Hematopoietic multipotent progenitor cell (in vitro differentiated cells): ENCODE data around the gene PARVG. TPM values are rescaled to one million over a fixed set of nuclear protein-coding genes. Genes with fewer than 3 reads are reported as not detected.

Source experiments
- DNase-seq, 3 donors: peaks; one replicate each; pipeline ENCODE4 v3.0.0-alpha.2; 2011 to 2015; ENCODE audit warnings: low read depth in 2 of 3, low spot score in 2 of 3
- total RNA-seq: library from RNA; depleted of rRNA; stranded (reverse); fragments of >200 nt; gene quantifications from one replicate; pipeline ENCODE4 v1.2.3, GENCODE V29; 2012

Gene PARVG
- total RNA-seq, 1 donor, result 133 TPM

DNA sequence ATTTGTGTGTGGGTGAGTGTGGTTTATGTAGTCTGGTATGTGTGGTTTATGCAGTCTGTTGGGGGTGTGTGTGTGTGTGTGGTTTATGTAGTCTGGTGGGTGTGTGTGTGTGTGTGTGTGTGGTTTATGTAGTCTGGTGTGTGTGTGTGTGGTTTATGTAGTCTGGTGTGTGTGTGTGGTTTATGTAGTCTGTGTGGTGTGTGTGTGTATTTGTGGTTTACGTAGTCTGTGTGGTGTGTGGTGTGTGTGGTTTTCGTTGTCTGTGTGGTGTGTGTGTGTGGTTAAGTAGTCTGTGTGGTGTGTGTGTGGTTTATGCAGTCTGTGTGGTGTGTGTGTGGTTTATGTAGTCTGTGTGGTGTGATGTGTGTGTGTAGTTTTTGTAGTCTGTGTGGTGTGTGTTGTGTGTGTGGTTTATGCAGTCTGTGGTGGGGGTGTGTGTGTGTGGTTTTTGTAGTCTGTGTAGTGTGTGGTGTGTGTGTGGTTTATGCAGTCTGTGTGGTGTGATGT, 26.2 kb upstream of the PARVG start:
- DNase-seq, result peak in 2 of 3 donors; percentile 28 to 50

DNA sequence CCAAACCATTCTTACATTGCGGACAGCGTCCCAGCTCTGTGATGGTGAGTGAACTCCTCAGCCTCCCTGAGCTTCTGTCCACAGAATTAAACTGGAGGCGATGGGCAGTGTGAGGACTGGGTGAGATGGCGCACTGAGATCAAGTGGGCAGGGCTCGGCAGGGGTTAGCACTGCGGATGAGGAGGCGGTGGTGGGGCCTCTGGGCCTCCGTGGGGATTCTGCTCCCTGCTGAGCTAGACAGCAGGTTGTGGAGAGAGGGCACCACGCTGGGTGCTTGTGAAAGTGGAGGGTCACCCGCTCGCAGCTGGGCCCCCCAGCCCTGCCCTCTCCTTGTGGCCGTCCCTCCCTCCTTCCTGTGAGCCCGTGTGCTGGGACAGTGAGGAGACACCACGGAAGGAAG, 25.6 kb upstream of the PARVG start:
- DNase-seq, result no peak

- DNase-seq, result no peak
These were observed 22.7 kb upstream of the PARVG start for GRCh38 chr22:44157916-44158618.

- DNase-seq, result no peak
These were observed 21.9 kb upstream of the PARVG start for GRCh38 chr22:44158816-44159215.

- no peak for DNase-seq
These were observed 21.5 kb upstream of the PARVG start for GRCh38 chr22:44159221-44159620.

DNA sequence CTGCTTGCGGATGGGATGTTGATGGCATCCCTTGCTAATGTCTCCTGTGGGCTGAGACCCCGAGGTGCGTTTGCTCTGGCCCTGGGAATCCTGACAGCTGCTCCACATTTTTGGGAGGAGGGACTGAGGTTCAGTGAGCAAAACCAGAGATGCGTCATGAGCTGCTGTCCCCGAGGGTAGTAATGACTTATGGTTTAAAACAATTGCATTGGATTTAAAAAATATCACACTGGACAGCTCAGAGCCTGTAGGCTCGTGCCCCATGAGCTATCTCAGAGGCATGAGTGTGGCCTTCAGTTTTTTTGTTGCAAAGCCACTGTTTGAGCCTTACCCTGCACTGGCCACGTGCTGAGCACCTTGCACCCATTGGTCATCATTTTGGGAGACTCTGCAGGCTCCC, 20.9 kb upstream of the PARVG start:
- no peak for DNase-seq

DNA sequence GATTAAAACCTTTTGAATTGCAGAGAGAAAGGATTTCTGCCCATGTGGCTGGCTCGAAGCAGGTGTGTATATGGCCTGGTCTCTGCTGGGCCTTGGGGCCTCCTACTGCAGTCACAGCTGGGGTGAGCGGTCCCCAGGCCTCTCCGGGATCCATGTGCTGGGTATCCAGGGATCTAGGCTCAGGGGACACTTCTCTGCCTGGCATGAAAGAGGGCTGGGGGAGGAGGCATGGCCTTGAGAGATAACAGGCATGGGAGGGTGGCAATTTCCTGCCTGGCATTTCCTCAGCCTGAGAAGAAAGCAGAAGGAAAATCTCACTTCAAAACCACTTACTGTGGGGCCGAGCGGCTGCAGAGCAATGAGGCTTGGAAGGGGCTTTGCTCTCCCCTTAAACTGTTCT, 20.3 kb upstream of the PARVG start:
- DNase-seq, result peak in 1 of 3 donors; percentile 63

GRCh38 chr22:44161673-44162072, 19.1 kb upstream of the PARVG start:
- DNase-seq, result no peak

GRCh38 chr22:44162960-44163359, 17.8 kb upstream of the PARVG start:
- DNase-seq, result no peak

- DNase-seq, result no peak
These were observed 17.2 kb upstream of the PARVG start for GRCh38 chr22:44163536-44163935.

- no peak for DNase-seq
These were observed 16.7 kb upstream of the PARVG start for GRCh38 chr22:44164031-44164430.

- no peak for DNase-seq
These were observed 15.3 kb upstream of the PARVG start for GRCh38 chr22:44165286-44165874.

GRCh38 chr22:44166498-44167276, 14.0 kb upstream of the PARVG start:
- DNase-seq, result no peak

DNA sequence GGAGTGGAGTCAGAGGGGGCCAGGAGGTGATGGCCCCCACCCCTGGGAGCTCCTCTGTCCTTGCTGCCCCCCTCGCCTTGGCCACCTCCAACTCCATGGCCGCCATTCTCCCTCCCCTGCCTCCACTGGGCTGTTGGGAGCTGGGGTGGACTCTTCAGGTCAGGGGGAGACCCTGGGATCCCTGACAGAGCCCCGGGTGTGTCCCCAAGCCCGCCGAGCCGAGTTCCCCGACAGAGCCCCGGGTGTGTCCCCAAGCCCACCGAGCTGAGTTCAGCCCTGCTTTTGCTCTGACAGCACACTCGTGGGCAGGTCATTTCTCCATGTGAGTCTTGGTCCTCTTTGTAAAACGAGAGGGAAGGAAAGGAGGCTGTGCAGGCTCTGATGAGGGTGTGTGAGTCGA, 13.2 kb upstream of the PARVG start:
- DNase-seq, result no peak

DNA sequence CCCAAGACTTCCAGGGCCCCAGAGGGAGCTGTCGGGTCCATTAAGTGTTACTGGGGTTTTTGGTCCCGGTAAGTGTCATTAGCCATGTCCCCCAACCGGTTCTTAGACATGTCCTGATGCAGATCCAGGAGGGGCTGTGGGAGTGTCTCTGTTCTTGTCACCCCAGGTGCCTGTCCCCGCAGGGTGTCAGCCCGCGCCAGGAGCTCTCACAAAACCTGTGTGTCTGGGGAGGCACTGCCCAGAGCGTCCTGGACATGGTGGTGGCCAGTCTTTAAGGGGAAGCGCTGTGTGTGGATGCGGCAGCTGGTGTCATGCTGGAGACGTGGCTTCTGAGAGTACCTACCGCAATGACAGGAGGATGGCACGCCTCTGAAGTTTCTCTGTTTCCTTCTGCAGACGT, 12.5 kb upstream of the PARVG start:
- no peak for DNase-seq

DNA sequence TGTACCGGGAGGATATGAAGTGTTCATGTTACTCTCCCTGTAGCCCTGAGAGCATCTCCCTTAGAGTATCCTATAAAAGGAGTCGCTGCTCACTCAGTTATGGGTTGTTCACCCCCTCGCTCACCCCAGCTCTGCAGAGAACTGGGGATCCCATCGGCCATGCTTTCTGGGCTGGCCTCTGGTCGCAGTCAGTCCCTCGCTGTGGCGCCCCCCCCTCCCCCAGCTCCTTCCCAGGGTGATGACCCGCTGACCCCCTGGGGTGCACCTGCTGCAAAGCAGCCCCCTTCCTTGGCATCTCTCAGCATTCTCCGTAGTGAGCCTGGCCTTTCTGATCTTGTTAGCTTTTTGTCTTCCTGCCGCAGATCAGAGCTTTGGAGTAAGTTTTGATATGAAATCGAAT, 10.3 kb upstream of the PARVG start:
- no peak for DNase-seq

- no peak for DNase-seq
These were observed 9.2 kb upstream of the PARVG start for GRCh38 chr22:44171561-44171960.

- peak in 2 of 3 donors; percentile 72 to 84 for DNase-seq
These were observed 8.2 kb upstream of the PARVG start for GRCh38 chr22:44172370-44173108.

DNA sequence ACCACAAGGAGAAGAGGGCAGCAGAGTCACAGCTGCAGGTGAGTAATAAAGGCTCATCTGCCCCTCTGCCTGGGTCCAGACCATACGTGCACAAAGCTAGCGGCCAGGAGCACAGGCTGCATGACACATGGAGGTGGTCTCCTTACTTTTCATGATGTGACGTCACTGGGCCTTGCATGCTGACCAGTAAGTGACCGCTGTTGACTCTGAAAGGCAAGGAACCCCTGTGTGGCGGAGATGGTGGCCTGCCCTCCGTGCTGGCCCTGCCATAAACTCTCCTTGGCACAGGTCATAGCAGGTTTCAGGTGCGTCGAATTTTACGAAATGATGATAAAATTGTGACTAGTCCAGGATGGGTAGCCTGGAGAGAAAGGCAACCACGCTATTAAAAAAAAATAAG, 7.6 kb upstream of the PARVG start:
- DNase-seq, result no peak

DNA sequence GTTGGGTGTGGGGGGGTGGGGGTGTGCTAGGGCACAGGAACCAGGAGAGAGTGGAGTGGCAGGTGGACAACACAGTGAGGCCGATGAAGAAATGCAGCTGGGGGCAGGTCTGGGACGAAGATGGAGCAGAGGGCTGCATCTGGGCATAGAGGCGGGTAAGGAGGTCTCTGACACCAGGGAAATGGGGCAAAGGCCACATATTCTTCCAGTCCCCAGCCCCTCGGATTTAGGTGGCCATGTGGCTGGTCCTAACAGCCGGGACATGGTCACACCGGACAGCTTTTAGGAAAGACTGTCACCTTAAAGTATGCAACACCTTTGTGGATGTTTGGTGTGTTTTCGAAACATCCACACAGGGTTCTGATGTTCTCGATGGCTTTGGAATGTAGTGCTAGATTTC, 5.0 kb upstream of the PARVG start:
- DNase-seq, result no peak
